ENCODE results near the gene PSMC6. TPM values are rescaled to one million over a fixed set of nuclear protein-coding genes. Genes with fewer than 3 reads are reported as not detected.
A peak's percentile ranks its signal among the peaks of the same experiment; 100 is the strongest.

Gene PSMC6
- total and polyA plus RNA-seq, 12 donors, result 78.5 to 99.4 (median 89.1) TPM

- Histone ChIP-seq H3K4me1 (peaks cover 2 to 35% (median 15%) of the 10 kb centered on the region in 9 donors), H3K27me3 (no peaks in the 10 kb centered on the region), H3K27ac (no peak overlapping the region), H3K36me3 (peaks cover 0 to 22% (median 5%) of the 10 kb centered on the region in 9 donors), H3K9me3 (no peaks in the 10 kb centered on the region), H3K4me3 (no peak overlapping the region)
- TF ChIP-seq, protein P1, sequence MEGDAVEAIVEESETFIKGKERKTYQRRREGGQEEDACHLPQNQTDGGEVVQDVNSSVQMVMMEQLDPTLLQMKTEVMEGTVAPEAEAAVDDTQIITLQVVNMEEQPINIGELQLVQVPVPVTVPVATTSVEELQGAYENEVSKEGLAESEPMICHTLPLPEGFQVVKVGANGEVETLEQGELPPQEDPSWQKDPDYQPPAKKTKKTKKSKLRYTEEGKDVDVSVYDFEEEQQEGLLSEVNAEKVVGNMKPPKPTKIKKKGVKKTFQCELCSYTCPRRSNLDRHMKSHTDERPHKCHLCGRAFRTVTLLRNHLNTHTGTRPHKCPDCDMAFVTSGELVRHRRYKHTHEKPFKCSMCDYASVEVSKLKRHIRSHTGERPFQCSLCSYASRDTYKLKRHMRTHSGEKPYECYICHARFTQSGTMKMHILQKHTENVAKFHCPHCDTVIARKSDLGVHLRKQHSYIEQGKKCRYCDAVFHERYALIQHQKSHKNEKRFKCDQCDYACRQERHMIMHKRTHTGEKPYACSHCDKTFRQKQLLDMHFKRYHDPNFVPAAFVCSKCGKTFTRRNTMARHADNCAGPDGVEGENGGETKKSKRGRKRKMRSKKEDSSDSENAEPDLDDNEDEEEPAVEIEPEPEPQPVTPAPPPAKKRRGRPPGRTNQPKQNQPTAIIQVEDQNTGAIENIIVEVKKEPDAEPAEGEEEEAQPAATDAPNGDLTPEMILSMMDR (IDR thresholded peaks at IDR 0.05), result no peak
- 33 to 50% methylated on average over 1 of the region's 1 CpG for WGBS, 2 donors
- no peak for DNase-seq
- intact Hi-C loops (cut with DNase I), result loop anchor here in 2 of 10 donors (10.0 kb wide), 1 partner anchor 49 kb away; no protein-coding TSS in a partner anchor
- ATAC-seq, result no peak
Observed at GRCh38 chr14:52735921-52736489, 29.0 kb downstream of the PSMC6 start.

DNA sequence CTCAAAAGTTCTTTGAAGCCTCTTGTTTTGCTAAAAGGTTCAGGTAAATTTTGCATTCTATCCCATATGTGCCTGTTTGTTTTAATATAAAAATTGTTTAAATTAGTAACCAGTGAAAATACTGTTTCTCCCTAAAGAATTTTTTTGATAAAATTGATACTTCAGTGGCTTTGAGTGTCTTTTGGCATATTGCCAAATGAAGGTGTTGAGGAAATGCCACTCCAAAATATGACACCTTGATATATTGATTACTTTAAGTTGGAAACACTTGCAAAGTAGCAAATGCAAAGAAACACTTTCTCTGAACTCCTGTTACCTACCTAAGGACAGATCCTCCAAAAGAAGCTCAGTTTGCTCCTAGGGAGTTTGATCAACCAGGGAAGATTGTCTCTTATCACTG lies 31.4 kb downstream of the PSMC6 start:
- Histone ChIP-seq H3K27me3 (no peaks in the 10 kb centered on the region), H3K4me3 (no peak overlapping the region), H3K4me1 (peaks cover 2 to 47% (median 23%) of the 10 kb centered on the region in 9 donors), H3K27ac (no peak overlapping the region), H3K9me3 (no peaks in the 10 kb centered on the region), H3K36me3 (peaks cover 0 to 14% (median 2%) of the 10 kb centered on the region in 9 donors)
- intact Hi-C loops (cut with DNase I), result loop anchor here in 2 of 10 donors (10.0 kb wide), 1 partner anchor 46 kb away; no protein-coding TSS in a partner anchor
- ATAC-seq (no peak), DNase-seq (no peak)
- TF ChIP-seq, protein P1 (IDR thresholded peaks at IDR 0.05), result no peak

DNA sequence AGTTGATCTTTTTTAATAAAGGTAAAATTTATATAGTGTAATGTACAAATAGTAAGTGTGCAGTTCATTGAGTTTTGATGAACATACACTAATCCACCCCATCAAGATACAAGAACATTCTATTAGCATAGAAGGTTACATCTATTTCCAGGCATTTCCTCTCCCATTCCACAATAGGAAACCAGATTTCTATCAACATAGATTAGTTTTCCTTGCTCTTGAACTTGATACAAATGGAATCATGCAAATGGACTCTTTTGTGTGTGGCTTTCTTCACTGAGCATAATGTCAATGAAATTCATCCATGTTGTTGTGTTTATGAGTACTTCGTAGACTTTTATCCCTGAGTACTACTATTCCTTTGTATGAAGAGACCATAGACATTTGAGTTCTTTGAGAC lies 33.8 kb downstream of the PSMC6 start:
- peaks cover 2 to 48% (median 18%) of the 10 kb centered on the region in 9 donors for H3K4me1 ChIP-seq
- 83% methylated on average over 1 of the region's 1 CpG for WGBS, 2 donors
- peaks cover 0 to 13% (median 0%) of the 10 kb centered on the region in 9 donors for H3K36me3 ChIP-seq
- no peaks in the 10 kb centered on the region for H3K27me3 ChIP-seq
- peak overlapping the region in 2 of 10 donors; percentile 75 to 91 for H3K27ac ChIP-seq
- TF ChIP-seq, protein P1 (IDR thresholded peaks at IDR 0.05), result no peak
- intact Hi-C loops (cut with DNase I), result no loop called here
- H3K9me3 ChIP-seq, result no peaks in the 10 kb centered on the region
- no peak overlapping the region for H3K4me3 ChIP-seq
- no peak for ATAC-seq
- no peak for DNase-seq

DNA sequence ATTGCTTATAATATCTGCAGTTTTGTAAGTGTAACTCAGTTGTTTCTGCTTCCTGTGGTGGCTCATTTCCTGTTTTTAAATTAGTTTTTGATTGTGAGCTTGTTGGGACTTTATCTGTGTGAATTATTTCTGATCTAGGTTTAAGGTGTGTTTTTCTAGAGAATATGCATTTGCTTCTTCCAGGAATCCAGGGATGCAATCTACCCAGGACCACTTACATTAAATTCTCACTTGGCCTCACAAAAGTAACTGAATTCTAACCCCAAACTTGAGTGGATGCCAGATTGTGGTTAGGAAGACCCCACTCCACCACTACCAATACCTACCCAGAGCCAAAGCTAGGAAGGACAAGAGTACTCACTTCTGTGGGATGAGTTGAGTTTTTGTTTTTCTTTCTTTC lies 34.9 kb downstream of the PSMC6 start:
- ATAC-seq, result no peak
- Histone ChIP-seq H3K27me3 (no peaks in the 10 kb centered on the region), H3K36me3 (peaks cover 0 to 23% (median 5%) of the 10 kb centered on the region in 9 donors), H3K4me1 (peaks cover 0 to 41% (median 13%) of the 10 kb centered on the region in 9 donors), H3K4me3 (peak overlapping the region in 1 of 10 donors; percentile 17), H3K27ac (peak overlapping the region in 7 of 10 donors; percentile 1 to 91 (median 47)), H3K9me3 (no peaks in the 10 kb centered on the region)
- TF ChIP-seq, protein P1 (IDR thresholded peaks at IDR 0.05), result no peak
- intact Hi-C loops (cut with DNase I), result no loop called here
- no peak for DNase-seq

Data from heart right ventricle (tissue), 16 donors.